HG02588 (cell line): ENCODE results near the gene ABCA1.
A peak's percentile ranks its signal among the peaks of the same experiment; 100 is the strongest.
"Not testable (repeated sequence)": the region's sequence is repeated elsewhere in the genome, so short reads cannot be mapped to it uniquely, and the experiment has no call there.

Source experiments
- ATAC-seq: cut with Tn5 transposase; IDR thresholded peaks from one replicate; pipeline ENCODE4 v1.9.1; 2021; ENCODE audit warnings: mild to moderate bottlenecking, moderate library complexity; ENCODE audit not compliant: unreplicated experiment

ABCA1 gene

GRCh38 chr9:104774132-104774531, 153.8 kb downstream of the ABCA1 start:
- no peak for ATAC-seq

GRCh38 chr9:104772714-104773510, 155.0 kb downstream of the ABCA1 start:
- ATAC-seq, result peak; percentile 26

- ATAC-seq, result no peak
Observed at GRCh38 chr9:104769655-104770054, 158.3 kb downstream of the ABCA1 start.

GRCh38 chr9:104769029-104769428, 158.9 kb downstream of the ABCA1 start:
- not testable (repeated sequence) for ATAC-seq

GRCh38 chr9:104767507-104767906, 160.4 kb downstream of the ABCA1 start:
- ATAC-seq, result no peak

- ATAC-seq, result no peak
Observed at GRCh38 chr9:104766025-104766424, 161.9 kb downstream of the ABCA1 start.

GRCh38 chr9:104765138-104765537, 162.8 kb downstream of the ABCA1 start:
- ATAC-seq, result no peak

- no peak for ATAC-seq
Observed at GRCh38 chr9:104758974-104759373, 169.0 kb downstream of the ABCA1 start.

GRCh38 chr9:104750185-104750767, 177.7 kb downstream of the ABCA1 start:
- no peak for ATAC-seq

- ATAC-seq, result peak; percentile 0
Observed at GRCh38 chr9:104748359-104749031, 179.5 kb downstream of the ABCA1 start.

GRCh38 chr9:104747565-104748358, 180.2 kb downstream of the ABCA1 start, which contains the start of gene NIPSNAP3A:
Gene NIPSNAP3A (plus strand): TSS chr9:104747683. CDS start chr9:104747793, 110 bp downstream.
- ATAC-seq, result peak; percentile 90

GRCh38 chr9:104747245-104747564, 180.8 kb downstream of the ABCA1 start:
- no peak for ATAC-seq

GRCh38 chr9:104746798-104747197, 181.2 kb downstream of the ABCA1 start:
- ATAC-seq, result no peak

- no peak for ATAC-seq
Observed at GRCh38 chr9:104746285-104746684, 181.7 kb downstream of the ABCA1 start.

- no peak for ATAC-seq
Observed at GRCh38 chr9:104745852-104746251, 182.1 kb downstream of the ABCA1 start.

GRCh38 chr9:104743376-104743985, 184.5 kb downstream of the ABCA1 start:
- peak; percentile 32 for ATAC-seq

- ATAC-seq, result no peak
Observed at GRCh38 chr9:104740621-104741020, 187.3 kb downstream of the ABCA1 start.

GRCh38 chr9:104738452-104738851, 189.5 kb downstream of the ABCA1 start:
- no peak for ATAC-seq
